ENCODE results near the gene RCBTB1.

DNA sequence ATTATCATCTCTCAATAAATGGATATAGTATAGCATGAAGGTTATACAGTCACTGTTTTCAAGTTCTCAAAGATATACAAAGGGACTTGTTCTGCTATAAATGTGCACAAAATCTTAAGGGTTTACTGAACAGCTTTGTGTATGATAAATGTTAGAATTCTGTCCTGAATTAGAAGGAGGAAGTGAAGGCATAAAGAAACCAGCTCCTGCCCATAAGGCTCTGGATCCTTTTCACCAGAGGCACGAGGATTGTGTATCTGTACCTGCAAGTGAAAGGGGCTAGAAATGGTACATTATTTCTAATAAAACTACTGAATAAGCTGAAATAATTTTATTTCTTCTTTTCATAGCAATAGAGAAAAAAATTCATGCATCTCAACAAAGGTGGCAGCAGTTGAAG lies 57.2 kb downstream of the RCBTB1 start:
- TF ChIP-seq BHLHE40 (IDR thresholded peaks at IDR 0.05; ENCODE audit: borderline replicate concordance) (no peak), SUZ12 (IDR thresholded peaks at IDR 0.05) (no peak), SP1 (IDR thresholded peaks at IDR 0.05) (no peak), FOXA1 (IDR thresholded peaks at IDR 0.05) (no peak), L3MBTL2 (conservative IDR thresholded peaks at IDR 0.05) (no peak), FOXM1 (IDR thresholded peaks at IDR 0.05; ENCODE audit: borderline replicate concordance) (no peak), TARDBP (IDR thresholded peaks at IDR 0.05) (no peak), CTBP1 (IDR thresholded peaks at IDR 0.05; ENCODE audit: borderline replicate concordance) (no peak), ELF4 (IDR thresholded peaks at IDR 0.05) (no peak), FOXK2 (IDR thresholded peaks at IDR 0.05) (no peak), HDGF (IDR thresholded peaks at IDR 0.05; ENCODE audit: borderline replicate concordance) (no peak), NFRKB (IDR thresholded peaks at IDR 0.05) (no peak)
